ENCODE results near the gene TRIM4.

- TF ChIP-seq EZH2 (IDR thresholded peaks at IDR 0.05; ENCODE audit: insufficient read depth, poor library complexity, severe bottlenecking) (no peak), EZH2phosphoT487 (IDR thresholded peaks at IDR 0.05; ENCODE audit: insufficient read depth, low read depth) (no peak)
These were observed 25.3 kb upstream of the TRIM4 start for GRCh38 chr7:99944497-99945070.
